ENCODE measurements around the gene LTBP1. TPM values are rescaled to one million over a fixed set of nuclear protein-coding genes. Genes with fewer than 3 reads are reported as not detected.
A peak's percentile ranks its signal among the peaks of the same experiment; 100 is the strongest.

Gene LTBP1
- total RNA-seq, 1 experiment from 2014 or later = 28.5 TPM

GRCh38 chr2:33275689-33276444 is 329.1 kb downstream of the LTBP1 start:
- H2AK5ac ChIP-seq (ENCODE audit: insufficient read length, low read length) = no peak overlapping the region
- H3K79me2 ChIP-seq (ENCODE audit: insufficient read depth, low read length) = no peaks in the 10 kb centered on the region
- H3K27ac ChIP-seq (ENCODE audit: insufficient read length, low read depth, low read length) = no peak overlapping the region
- no peak overlapping the region for H3K23ac ChIP-seq (ENCODE audit: insufficient read length, low read depth, low read length)
- no peak overlapping the region for H2BK120ac ChIP-seq (ENCODE audit: low read depth, low read length, poor library complexity, severe bottlenecking)
- Mint-ChIP-seq H3K4me1 (no peaks in the 10 kb centered on the region), H3K27ac (peak overlapping the region in 1 of 3 experiments; percentile 25; a peak in 1 of 7 replicates), H3K27me3 (ENCODE audit: low read depth) (no peaks in the 10 kb centered on the region), H3K4me3 (no peak overlapping the region), H3K9me3 (no peaks in the 10 kb centered on the region), H3K36me3 (ENCODE audit: insufficient read depth in 1 of 3, low read depth in 3 of 3) (peaks cover 0 to 12% (median 6%) of the 10 kb centered on the region in 3 experiments; a peak in 5 of 7 replicates)
- no peaks in the 10 kb centered on the region for H3K4me1 ChIP-seq (ENCODE audit: insufficient read depth, low read length)
- H4K8ac ChIP-seq (replicated peaks; ENCODE audit: insufficient read length, low read depth, low read length) = no peak overlapping the region
- H3K9ac ChIP-seq (ENCODE audit: extremely low read depth, insufficient read length, low read length) = no peak overlapping the region
- WGBS (ENCODE audit: extremely low coverage, insufficient read length, low lambda C conversion rate) = no CpG with 5 or more reads among the region's 12 CpGs
- H4K20me1 ChIP-seq (ENCODE audit: control insufficient read depth, insufficient read depth, insufficient read length) = no peaks in the 10 kb centered on the region
- no peaks in the 10 kb centered on the region for H3K23me2 ChIP-seq (ENCODE audit: insufficient read length, low read depth, low read length, poor library complexity, severe bottlenecking)
- H4K5ac ChIP-seq (ENCODE audit: insufficient read length, low read depth, low read length) = no peak overlapping the region
- no peak overlapping the region for H2BK12ac ChIP-seq (ENCODE audit: insufficient read length, low read depth, low read length)
- H3K4ac ChIP-seq (ENCODE audit: low read depth, low read length) = no peak overlapping the region
- no peak overlapping the region for H3T11ph ChIP-seq (ENCODE audit: low read length)
- H3K14ac ChIP-seq (ENCODE audit: insufficient read depth, low read length) = no peak overlapping the region
- no peak overlapping the region for H2BK15ac ChIP-seq (ENCODE audit: low read depth, low read length)
- no peak overlapping the region for H3K18ac ChIP-seq (ENCODE audit: insufficient read length, low read depth, low read length)
- H3K56ac ChIP-seq (ENCODE audit: insufficient read length, low read depth, low read length) = no peak overlapping the region
- H2BK5ac ChIP-seq (ENCODE audit: insufficient read length, low read length) = no peak overlapping the region
- no peaks in the 10 kb centered on the region for H3K27me3 ChIP-seq (ENCODE audit: insufficient read depth, low read length)
- no peak overlapping the region for H2BK20ac ChIP-seq (ENCODE audit: low read depth, low read length, poor library complexity, severe bottlenecking)
- no peaks in the 10 kb centered on the region for H3K79me1 ChIP-seq (ENCODE audit: insufficient read depth, low read depth, low read length, poor library complexity, severe bottlenecking)
- no peak overlapping the region for H4K91ac ChIP-seq (ENCODE audit: insufficient read length, low read depth, low read length)
- H2AFZ ChIP-seq (ENCODE audit: low read length) = no peak overlapping the region
- no peak overlapping the region for H3K4me2 ChIP-seq (ENCODE audit: insufficient read depth, insufficient read length, low read length)
- H3K9me3 ChIP-seq (ENCODE audit: control insufficient read depth, low read depth, low read length) = no peaks in the 10 kb centered on the region
- TF ChIP-seq CTCF (conservative IDR thresholded peaks at IDR 0.05) = no peak
- DNase-seq = no peak
